KMS-11 (cell line): ENCODE results near the gene CKAP5.

Experiments
- H2AFZ ChIP-seq: fragments of 200-600 bp; sonication (generic); 2 replicates; pipeline ENCODE4 v1.6.1; 2016; ENCODE audit warnings: antibody characterized with exemption, mixed run types, low read depth
- H3K27ac ChIP-seq: fragments of 200-600 bp; sonication (generic); 2 replicates; pipeline ENCODE4 v1.6.1; 2016; ENCODE audit warnings: mild to moderate bottlenecking, mixed run types
- H3K27me3 ChIP-seq: fragments of 200-600 bp; sonication (generic); 2 replicates; pipeline ENCODE4 v1.6.1; 2017; ENCODE audit warnings: mild to moderate bottlenecking, low read depth, mixed run types, moderate library complexity; ENCODE audit not compliant: insufficient read depth
- H3K36me3 ChIP-seq: fragments of 200-600 bp; sonication (generic); 2 replicates; pipeline ENCODE4 v1.6.1; 2017; ENCODE audit warnings: mild to moderate bottlenecking, mixed run types; ENCODE audit not compliant: insufficient read depth
- H3K4me1 ChIP-seq: fragments of 200-600 bp; sonication (generic); 2 replicates; pipeline ENCODE4 v1.6.1; 2016; ENCODE audit warnings: mild to moderate bottlenecking, low read depth, mixed run types; ENCODE audit not compliant: poor library complexity, severe bottlenecking
- H3K4me2 ChIP-seq: fragments of 200-600 bp; sonication (generic); 2 replicates; pipeline ENCODE4 v1.7.0; 2016; ENCODE audit warnings: mild to moderate bottlenecking, mixed run types
- H3K4me3 ChIP-seq: fragments of 200-600 bp; sonication (generic); IDR thresholded peaks from 2 replicates; pipeline ENCODE4 v1.6.1; 2017; ENCODE audit warnings: low read depth, low read length, mixed read lengths; ENCODE audit not compliant: insufficient read depth
- H3K79me2 ChIP-seq: fragments of 200-600 bp; sonication (generic); 2 replicates; pipeline ENCODE4 v1.6.1; 2016; ENCODE audit warnings: low read depth, mixed run types; ENCODE audit not compliant: insufficient read depth
- H3K9ac ChIP-seq: fragments of 200-600 bp; sonication (generic); 2 replicates; pipeline ENCODE4 v1.6.1; 2016; ENCODE audit warnings: mild to moderate bottlenecking, mixed run types
- H4K20me1 ChIP-seq: fragments of 200-600 bp; sonication (generic); 2 replicates; pipeline ENCODE4 v1.6.1; 2016; ENCODE audit warnings: mild to moderate bottlenecking, mixed run types; ENCODE audit not compliant: insufficient read depth
- TF ChIP-seq, protein P1 (sequence below): fragments of 200-600 bp; sonication (generic); conservative IDR thresholded peaks from 2 replicates; pipeline ENCODE4 v1.6.1; 2017; ENCODE audit warnings: low read depth, mild to moderate bottlenecking, antibody characterized with exemption, low read length, moderate library complexity, mixed read lengths

CKAP5 gene

DNA sequence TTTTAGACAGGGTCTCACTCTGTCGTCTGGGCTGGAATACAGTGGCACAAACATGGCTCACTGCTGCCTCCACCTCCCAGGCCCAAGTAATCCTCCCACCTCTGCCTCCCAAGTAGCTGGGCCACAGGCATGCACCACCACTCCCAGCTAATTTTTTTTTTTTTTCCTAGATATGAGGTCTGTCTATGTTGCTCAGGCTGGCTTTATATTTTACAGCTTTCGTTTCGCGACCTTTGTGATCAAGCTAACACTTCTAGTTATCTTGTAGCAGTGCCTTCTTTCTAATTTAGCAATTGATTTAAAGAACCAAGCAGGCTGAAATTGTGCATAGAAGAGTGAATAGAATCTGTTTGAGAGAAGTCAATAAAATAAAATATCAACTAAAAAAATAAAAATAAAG is 11.3 kb downstream of the CKAP5 start:
- H3K36me3 ChIP-seq, result no peaks in the 10 kb centered on the region
- TF ChIP-seq, protein P1, sequence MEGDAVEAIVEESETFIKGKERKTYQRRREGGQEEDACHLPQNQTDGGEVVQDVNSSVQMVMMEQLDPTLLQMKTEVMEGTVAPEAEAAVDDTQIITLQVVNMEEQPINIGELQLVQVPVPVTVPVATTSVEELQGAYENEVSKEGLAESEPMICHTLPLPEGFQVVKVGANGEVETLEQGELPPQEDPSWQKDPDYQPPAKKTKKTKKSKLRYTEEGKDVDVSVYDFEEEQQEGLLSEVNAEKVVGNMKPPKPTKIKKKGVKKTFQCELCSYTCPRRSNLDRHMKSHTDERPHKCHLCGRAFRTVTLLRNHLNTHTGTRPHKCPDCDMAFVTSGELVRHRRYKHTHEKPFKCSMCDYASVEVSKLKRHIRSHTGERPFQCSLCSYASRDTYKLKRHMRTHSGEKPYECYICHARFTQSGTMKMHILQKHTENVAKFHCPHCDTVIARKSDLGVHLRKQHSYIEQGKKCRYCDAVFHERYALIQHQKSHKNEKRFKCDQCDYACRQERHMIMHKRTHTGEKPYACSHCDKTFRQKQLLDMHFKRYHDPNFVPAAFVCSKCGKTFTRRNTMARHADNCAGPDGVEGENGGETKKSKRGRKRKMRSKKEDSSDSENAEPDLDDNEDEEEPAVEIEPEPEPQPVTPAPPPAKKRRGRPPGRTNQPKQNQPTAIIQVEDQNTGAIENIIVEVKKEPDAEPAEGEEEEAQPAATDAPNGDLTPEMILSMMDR, result no peak
- peaks cover 9% of the 10 kb centered on the region for H4K20me1 ChIP-seq

DNA sequence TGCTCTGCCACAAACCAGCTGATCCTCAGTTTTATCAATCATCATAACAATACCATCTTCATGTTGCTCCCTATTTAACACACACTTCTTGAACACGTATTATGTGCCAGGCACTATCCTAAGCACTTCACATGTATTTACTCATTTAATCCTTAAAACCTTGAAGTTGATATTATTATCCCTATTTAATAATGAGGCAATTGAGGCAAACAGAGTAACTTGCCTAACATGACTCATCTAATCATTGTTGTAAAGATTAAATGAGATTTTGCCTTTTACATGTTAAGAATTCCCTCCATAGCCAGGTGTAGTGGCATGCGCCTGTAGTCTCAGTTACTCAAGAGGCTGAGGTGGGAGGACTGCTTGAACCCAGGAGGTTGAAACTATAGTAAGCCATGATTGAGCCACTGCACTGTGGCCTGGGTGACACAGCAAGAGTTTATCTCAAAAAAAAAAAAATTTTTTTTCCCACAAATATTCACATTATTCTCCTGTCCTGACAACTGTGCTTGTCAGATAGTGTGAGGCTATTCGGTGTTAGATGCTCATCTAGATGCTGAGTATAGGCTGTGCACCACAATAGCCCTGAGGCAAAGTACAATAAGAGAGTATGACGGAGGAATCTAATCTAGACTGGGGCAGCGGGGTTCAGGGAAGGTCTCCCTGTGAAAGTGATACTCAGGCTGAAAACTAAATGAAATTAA is 13.4 kb downstream of the CKAP5 start:
- Histone ChIP-seq H3K27me3 (no peaks in the 10 kb centered on the region), H3K4me2 (no peak overlapping the region), H3K79me2 (peaks cover 77% of the 10 kb centered on the region), H4K20me1 (peaks cover 13% of the 10 kb centered on the region), H3K27ac (no peak overlapping the region), H3K36me3 (no peaks in the 10 kb centered on the region), H3K4me3 (no peak overlapping the region), H2AFZ (no peak overlapping the region), H3K9ac (no peak overlapping the region), H3K4me1 (peaks cover 5% of the 10 kb centered on the region)
- TF ChIP-seq, protein P1, result no peak

More for the DNA sequence above, 11.3 kb downstream of the CKAP5 start:
- H3K27ac ChIP-seq, result no peak overlapping the region
- no peak overlapping the region for H3K4me3 ChIP-seq
- H3K4me1 ChIP-seq, result no peaks in the 10 kb centered on the region
- no peak overlapping the region for H3K4me2 ChIP-seq
- H3K9ac ChIP-seq, result no peak overlapping the region
- no peak overlapping the region for H2AFZ ChIP-seq
- no peaks in the 10 kb centered on the region for H3K27me3 ChIP-seq
- peaks cover 85% of the 10 kb centered on the region for H3K79me2 ChIP-seq

DNA sequence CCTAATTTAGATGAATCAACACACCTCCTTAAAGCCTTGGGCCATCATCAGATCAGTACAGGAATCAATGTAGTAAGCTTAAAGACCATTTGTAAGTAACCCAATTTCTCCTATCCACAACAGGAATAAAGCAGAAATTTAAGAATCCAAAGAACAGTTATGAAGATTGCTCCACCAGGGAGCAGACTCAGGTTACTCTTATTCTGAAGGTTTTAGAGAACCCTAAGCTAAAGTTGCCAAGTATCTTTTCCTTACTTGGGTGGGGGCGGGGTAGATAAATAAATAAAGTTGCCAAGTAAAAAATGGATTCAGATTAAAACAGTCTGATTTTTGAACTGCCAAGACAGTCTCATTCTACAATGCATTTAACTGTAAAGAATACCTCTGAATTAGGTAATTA is 18.1 kb downstream of the CKAP5 start:
- Histone ChIP-seq H3K4me3 (no peak overlapping the region), H3K4me1 (peaks cover 5% of the 10 kb centered on the region), H3K27ac (no peak overlapping the region), H2AFZ (no peak overlapping the region), H3K4me2 (no peak overlapping the region), H3K79me2 (peaks cover 79% of the 10 kb centered on the region; the same call in 1 of the 2 replicates), H3K9ac (no peak overlapping the region), H3K36me3 (0 out of 2 replicates have a peak, but pooled peaks cover 4% of the 10 kb centered on the region), H4K20me1 (peaks cover 11% of the 10 kb centered on the region; the same call in 1 of the 2 replicates), H3K27me3 (no peaks in the 10 kb centered on the region)
- TF ChIP-seq, protein P1, result no peak

DNA sequence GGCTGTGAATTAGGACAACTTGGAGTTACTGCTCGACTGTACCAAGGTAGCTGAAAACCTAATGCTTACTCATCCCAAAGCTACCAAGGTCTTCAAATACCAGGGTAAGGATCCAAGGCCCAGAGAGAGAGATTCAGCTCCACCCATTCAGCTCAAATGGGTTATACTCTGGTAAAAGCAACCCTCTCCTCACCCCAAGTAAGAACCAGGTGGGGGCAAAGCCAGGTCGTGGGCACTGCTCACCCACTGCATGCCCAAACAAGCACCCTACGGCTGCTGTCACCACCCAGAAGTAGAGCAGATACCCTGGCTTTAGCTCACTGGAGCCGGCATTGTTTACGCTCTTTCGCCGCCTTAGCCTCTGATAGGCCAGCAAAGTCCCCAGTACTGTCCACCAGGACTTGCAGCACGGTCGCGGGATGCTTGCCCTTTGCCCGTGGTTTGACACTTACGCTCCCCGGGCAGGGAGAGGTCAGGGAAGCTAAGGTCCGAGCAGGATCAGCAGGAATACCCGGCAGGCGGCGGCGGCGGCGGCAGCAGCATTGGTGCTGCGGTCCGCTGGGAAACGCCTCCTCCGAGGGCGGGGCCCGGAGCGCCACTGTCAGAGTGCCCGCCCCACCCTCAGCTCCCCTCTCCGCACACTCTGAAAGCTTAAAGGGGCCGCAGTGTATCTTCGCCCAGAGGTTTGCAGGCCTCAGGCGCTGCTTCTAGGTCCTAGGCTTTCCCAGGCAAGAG is 19.6 kb downstream of the CKAP5 start:
- Histone ChIP-seq H3K27ac (no peak overlapping the region), H3K4me2 (no peak overlapping the region), H3K27me3 (no peaks in the 10 kb centered on the region), H3K4me1 (peaks cover 5% of the 10 kb centered on the region), H3K36me3 (0 out of 2 replicates have a peak, but pooled peaks cover 4% of the 10 kb centered on the region), H2AFZ (no peak overlapping the region), H3K79me2 (peaks cover 80% of the 10 kb centered on the region; the same call in 1 of the 2 replicates), H4K20me1 (peaks cover 11% of the 10 kb centered on the region; the same call in 1 of the 2 replicates), H3K9ac (no peak overlapping the region), H3K4me3 (no peak overlapping the region)
- TF ChIP-seq, protein P1, result no peak
